ENCODE data around the gene BDKRB2.

- TF ChIP-seq CTCF (IDR thresholded peaks at IDR 0.05) (no peak), POLR2A (IDR thresholded peaks at IDR 0.05) (no peak)
These were observed 62.7 kb downstream of the BDKRB2 start for GRCh38 chr14:96267336-96267735.

All from ovary (tissue), 3 donors.